BJ (cell line): Measurements from ENCODE around the gene KLHL8. TPM values are rescaled to one million over a fixed set of nuclear protein-coding genes. Genes with fewer than 3 reads are reported as not detected.

Source experiments
- CTCF ChIA-PET: fragments of 350-600 bp; formaldehyde crosslinking; extraction: SDS; loops from one replicate; lab custom pipeline; 2021; ENCODE audit warnings: antibody characterized with exemption, inconsistent platforms; lab: Yijun Ruan, JAX
- POLR2A ChIA-PET: fragments of 300-600 bp; sonication (Branson Sonifier 250); formaldehyde crosslinking; extraction: SDS; loops from one replicate; lab custom pipeline; 2021; ENCODE audit warnings: antibody characterized with exemption; lab: Charles Lee
- DNase-seq: peaks from one replicate; pipeline ENCODE4 v3.0.0-alpha.2; 2011; ENCODE audit warnings: low read depth
- H3K27me3 ChIP-seq: 2 replicates; pipeline ENCODE4 v1.6.0; 2011; ENCODE audit warnings: low read length; ENCODE audit not compliant: control insufficient read depth, insufficient read depth
- H3K36me3 ChIP-seq: 2 replicates; pipeline ENCODE4 v1.5.1; 2011; ENCODE audit warnings: low read length; ENCODE audit not compliant: control insufficient read depth, insufficient read depth
- H3K4me3 ChIP-seq: 2 replicates; pipeline ENCODE4 v1.5.1; 2011; ENCODE audit warnings: low read depth, mild to moderate bottlenecking, control low read depth, low read length
- polyA plus RNA-seq: library from polyadenylated mRNA; depleted of rRNA; stranded (reverse); fragments of >200 nt; gene quantifications from 2 replicates; pipeline ENCODE4 v1.2.3, GENCODE V29; 2011
- TF ChIP-seq, protein P1 (sequence below): IDR thresholded peaks from 2 replicates; pipeline ENCODE4 v1.5.1; 2011; ENCODE audit warnings: low read depth, mild to moderate bottlenecking, control low read depth, inconsistent platforms, low read length, moderate library complexity; ENCODE audit not compliant: insufficient read depth

KLHL8 gene
- polyA plus RNA-seq, 1 experiment, result 1.7 TPM

DNA sequence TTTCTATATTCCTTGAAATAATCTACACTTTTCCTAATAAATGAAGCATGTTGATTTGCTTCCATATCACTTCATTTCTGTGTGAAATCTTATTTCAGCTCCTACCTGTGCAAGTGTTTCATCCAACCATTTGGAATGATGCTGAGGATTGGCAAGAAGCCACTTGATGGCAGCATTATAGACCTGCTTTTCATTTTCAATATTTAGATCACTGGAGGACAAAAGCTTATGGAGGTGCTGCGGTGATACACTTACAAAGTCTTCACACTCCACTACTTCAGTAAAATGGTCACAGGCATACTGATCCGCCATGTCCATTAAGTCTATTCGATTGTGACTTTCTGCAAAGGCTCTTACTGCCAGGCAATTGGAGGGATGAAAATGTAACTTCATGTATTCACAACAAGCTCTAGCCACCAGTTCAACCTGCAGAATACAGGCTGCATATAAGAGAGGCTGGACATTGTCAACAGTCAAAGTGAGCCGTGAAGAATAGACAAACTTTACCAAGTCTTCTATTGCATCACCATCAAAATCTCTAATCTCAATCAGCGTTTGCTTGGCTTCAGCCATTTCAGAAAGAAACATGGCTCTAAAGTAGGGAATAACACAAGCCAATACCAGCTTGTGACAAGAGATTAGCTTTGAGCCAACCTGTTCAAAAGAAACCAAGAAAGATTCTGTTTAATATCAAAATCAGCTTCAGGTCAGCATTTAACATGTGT lies 35.1 kb downstream of the KLHL8 start:
- no peaks in the 10 kb centered on the region for H3K27me3 ChIP-seq
- ChIA-PET POLR2A (no interaction called here), CTCF (interaction anchor here (1.0 kb wide), 1 partner anchor 11 kb away, joined by 3 read pairs; no protein-coding TSS in a partner anchor)
- no peaks in the 10 kb centered on the region for H3K36me3 ChIP-seq
- no peak overlapping the region for H3K4me3 ChIP-seq
- TF ChIP-seq, protein P1, sequence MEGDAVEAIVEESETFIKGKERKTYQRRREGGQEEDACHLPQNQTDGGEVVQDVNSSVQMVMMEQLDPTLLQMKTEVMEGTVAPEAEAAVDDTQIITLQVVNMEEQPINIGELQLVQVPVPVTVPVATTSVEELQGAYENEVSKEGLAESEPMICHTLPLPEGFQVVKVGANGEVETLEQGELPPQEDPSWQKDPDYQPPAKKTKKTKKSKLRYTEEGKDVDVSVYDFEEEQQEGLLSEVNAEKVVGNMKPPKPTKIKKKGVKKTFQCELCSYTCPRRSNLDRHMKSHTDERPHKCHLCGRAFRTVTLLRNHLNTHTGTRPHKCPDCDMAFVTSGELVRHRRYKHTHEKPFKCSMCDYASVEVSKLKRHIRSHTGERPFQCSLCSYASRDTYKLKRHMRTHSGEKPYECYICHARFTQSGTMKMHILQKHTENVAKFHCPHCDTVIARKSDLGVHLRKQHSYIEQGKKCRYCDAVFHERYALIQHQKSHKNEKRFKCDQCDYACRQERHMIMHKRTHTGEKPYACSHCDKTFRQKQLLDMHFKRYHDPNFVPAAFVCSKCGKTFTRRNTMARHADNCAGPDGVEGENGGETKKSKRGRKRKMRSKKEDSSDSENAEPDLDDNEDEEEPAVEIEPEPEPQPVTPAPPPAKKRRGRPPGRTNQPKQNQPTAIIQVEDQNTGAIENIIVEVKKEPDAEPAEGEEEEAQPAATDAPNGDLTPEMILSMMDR, result no peak
- no peak for DNase-seq

DNA sequence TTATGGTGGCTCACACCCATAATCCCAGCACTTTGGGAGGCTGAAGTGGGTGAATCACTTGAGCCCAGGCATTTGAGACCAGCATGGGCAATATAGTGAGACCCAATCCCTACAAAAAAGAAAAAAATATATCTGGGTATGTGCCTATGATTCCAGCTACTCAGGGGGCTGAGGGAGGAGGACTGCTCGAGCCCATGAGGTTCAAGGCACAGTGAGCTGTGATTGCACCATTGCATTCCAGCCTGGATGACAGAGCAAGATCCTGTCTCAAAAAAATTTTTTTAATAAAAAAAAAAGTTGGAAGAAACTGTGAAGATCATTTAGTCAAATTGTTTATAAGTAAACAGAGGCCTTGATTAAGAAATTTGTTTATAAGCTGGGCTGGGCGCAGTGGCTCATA lies 39.7 kb downstream of the KLHL8 start:
- H3K27me3 ChIP-seq, result no peaks in the 10 kb centered on the region
- no peaks in the 10 kb centered on the region for H3K36me3 ChIP-seq
- ChIA-PET POLR2A (no interaction called here), CTCF (interaction anchor here (0.6 to 0.7 kb wide), 3 partner anchors 29 to 475 kb away, joined by 3 read pairs; no protein-coding TSS in a partner anchor)
- TF ChIP-seq, protein P1, result no peak
- no peak overlapping the region for H3K4me3 ChIP-seq
- no peak for DNase-seq

DNA sequence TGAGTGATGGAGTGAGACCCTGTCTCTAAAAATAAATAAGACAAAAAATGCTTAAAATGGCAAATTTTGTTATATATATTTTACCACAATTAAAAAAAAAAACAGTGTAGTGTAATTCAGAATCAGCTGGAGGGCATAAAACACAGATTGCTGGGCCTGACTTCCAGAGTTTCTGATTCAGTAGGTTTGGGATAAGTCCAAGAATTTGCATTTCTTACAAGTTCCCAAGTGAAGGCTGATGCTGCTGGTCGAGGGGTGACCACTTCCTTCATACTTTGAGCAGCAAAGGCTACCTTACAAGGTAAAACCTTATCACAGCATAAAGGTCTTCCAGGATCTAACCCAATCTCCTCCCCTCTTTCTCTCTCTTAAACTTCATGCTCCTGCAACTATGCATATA lies 40.7 kb downstream of the KLHL8 start:
- H3K36me3 ChIP-seq, result no peaks in the 10 kb centered on the region
- no peaks in the 10 kb centered on the region for H3K27me3 ChIP-seq
- ChIA-PET POLR2A (no interaction called here), CTCF (interaction anchor here (0.7 to 1.0 kb wide), 2 partner anchors 29 to 968 kb away, joined by 3 read pairs; no protein-coding TSS in a partner anchor)
- TF ChIP-seq, protein P1, result no peak
- no peak overlapping the region for H3K4me3 ChIP-seq
- no peak for DNase-seq

DNA sequence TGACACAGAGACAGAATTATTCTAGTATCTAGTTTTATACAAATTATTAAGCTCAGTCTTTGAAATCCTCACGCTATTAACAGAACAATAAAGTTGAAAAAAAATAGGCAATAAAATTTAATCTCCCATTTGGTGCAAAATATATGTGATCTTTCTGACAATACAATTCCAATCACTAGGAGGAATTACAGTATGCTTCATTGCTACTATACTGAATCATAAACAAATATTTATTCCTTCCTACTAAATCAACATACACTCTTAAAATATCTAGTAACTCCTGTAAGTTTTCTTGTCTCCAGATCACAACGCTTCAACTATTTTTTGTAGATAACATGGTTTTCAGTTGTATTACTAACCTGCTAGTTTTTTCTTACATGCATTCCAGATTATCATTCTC lies 45.7 kb downstream of the KLHL8 start:
- ChIA-PET POLR2A (no interaction called here), CTCF (interaction anchor here (1.3 kb wide), 1 partner anchor 11 kb away, joined by 3 read pairs; no protein-coding TSS in a partner anchor)
- Histone ChIP-seq H3K36me3 (no peaks in the 10 kb centered on the region), H3K4me3 (no peak overlapping the region), H3K27me3 (no peaks in the 10 kb centered on the region)
- no peak for DNase-seq
- TF ChIP-seq, protein P1, result no peak

DNA sequence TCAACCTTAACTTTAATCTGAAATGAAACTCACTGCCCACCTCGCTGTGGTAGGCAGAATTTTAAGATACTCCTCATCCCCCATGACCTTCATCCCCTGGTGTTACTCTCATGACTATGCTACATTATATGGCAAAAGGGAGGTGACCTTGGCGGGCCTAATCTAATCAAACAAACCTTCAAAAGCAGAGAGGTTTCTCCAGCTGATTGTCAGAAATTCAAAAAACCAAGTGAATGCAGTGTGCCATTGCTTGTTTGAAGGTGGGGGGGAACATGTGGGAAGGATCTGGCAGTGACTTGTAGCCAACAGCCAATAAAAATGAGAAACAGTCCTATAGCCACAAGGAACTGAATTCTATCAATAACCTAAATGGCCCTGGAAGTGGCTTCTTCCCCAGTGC lies 48.5 kb downstream of the KLHL8 start:
- Histone ChIP-seq H3K27me3 (no peaks in the 10 kb centered on the region), H3K4me3 (no peak overlapping the region), H3K36me3 (no peaks in the 10 kb centered on the region)
- TF ChIP-seq, protein P1, result no peak
- CTCF ChIA-PET, result interaction anchor here (0.9 to 1.2 kb wide), 3 partner anchors 22 to 106 kb away, joined by 3 to 4 read pairs (median 4); no protein-coding TSS in a partner anchor
- DNase-seq, result no peak
- POLR2A ChIA-PET, result no interaction called here
